Stimulated activated CD4-positive, alpha-beta T cell treated with anti-CD3 and anti-CD28 coated beads, Interleukin-4, amount 100 ng/mL, for 1 hour (primary cell): ENCODE measurements around the gene ZNF512.

Source experiments
- DNase-seq: peaks from one replicate; pipeline ENCODE4 v3.0.0-alpha.2; 2020

Gene ZNF512

GRCh38 chr2:27638709-27639108 lies 55.9 kb downstream of the ZNF512 start:
- no peak for DNase-seq

GRCh38 chr2:27640722-27641245 lies 57.9 kb downstream of the ZNF512 start:
- DNase-seq, result no peak

- DNase-seq, result no peak
Observed at GRCh38 chr2:27645197-27645596, 62.4 kb downstream of the ZNF512 start.

- DNase-seq, result no peak
Observed at GRCh38 chr2:27647289-27647688, 64.4 kb downstream of the ZNF512 start.

GRCh38 chr2:27647737-27648136 lies 64.9 kb downstream of the ZNF512 start:
- DNase-seq, result no peak

- no peak for DNase-seq
Observed at GRCh38 chr2:27651056-27651455, 68.2 kb downstream of the ZNF512 start.

- no peak for DNase-seq
Observed at GRCh38 chr2:27652341-27652740, 69.5 kb downstream of the ZNF512 start.

- no peak for DNase-seq
Observed at GRCh38 chr2:27652790-27653189, 69.9 kb downstream of the ZNF512 start.

- DNase-seq, result no peak
Observed at GRCh38 chr2:27653397-27653796, 70.6 kb downstream of the ZNF512 start.

GRCh38 chr2:27655155-27655951 lies 72.5 kb downstream of the ZNF512 start:
- DNase-seq, result no peak

GRCh38 chr2:27661371-27661770 lies 78.5 kb downstream of the ZNF512 start:
- no peak for DNase-seq

GRCh38 chr2:27663285-27664153 lies 80.7 kb downstream of the ZNF512 start, which contains the start of the genes SLC4A1AP and SUPT7L:
Gene SLC4A1AP, plus strand, starts transcription at chr2:27663889. Its CDS starts 26 bp downstream, at chr2:27663915.
Gene SUPT7L, minus strand, starts transcription at chr2:27663614. Its CDS starts 1,422 bp downstream, at chr2:27662192.
- DNase-seq, result peak; percentile 67

- DNase-seq, result no peak
Observed at GRCh38 chr2:27664154-27664574, 81.3 kb downstream of the ZNF512 start.

GRCh38 chr2:27664622-27665363 lies 82.0 kb downstream of the ZNF512 start:
- DNase-seq, result no peak

- DNase-seq, result no peak
Observed at GRCh38 chr2:27667446-27667845, 84.6 kb downstream of the ZNF512 start.

GRCh38 chr2:27671235-27671634 lies 88.4 kb downstream of the ZNF512 start:
- no peak for DNase-seq
